ENCODE measurements around the gene ART1.

ART1 gene

DNA sequence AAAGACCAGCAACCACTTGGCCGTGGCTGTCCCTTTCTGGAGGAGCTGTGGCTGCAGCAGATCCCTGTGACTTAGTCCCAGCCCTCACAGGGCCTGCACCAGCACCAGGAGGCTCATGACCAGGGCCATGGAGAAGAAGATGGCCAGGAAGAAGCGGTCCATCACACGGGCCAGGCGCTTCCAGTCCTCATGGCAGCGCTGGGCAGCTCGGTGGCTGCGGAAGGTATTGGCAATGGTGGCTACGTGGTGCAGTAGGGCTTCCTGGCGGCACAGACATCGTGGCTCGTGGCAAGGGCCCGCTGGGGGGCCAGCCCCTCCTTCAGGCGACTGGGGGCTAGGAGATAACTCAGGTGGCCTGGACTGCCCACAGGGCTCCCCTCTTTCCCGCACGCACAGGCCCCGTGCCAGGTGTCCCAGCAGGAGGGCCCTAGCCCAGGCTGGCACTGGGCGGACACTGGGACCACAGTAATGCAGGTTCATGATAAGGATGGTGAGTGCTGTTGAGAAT lies 21.1 kb downstream of the ART1 start:
- DNase-seq (ENCODE audit: low read depth) = no peak

DNA sequence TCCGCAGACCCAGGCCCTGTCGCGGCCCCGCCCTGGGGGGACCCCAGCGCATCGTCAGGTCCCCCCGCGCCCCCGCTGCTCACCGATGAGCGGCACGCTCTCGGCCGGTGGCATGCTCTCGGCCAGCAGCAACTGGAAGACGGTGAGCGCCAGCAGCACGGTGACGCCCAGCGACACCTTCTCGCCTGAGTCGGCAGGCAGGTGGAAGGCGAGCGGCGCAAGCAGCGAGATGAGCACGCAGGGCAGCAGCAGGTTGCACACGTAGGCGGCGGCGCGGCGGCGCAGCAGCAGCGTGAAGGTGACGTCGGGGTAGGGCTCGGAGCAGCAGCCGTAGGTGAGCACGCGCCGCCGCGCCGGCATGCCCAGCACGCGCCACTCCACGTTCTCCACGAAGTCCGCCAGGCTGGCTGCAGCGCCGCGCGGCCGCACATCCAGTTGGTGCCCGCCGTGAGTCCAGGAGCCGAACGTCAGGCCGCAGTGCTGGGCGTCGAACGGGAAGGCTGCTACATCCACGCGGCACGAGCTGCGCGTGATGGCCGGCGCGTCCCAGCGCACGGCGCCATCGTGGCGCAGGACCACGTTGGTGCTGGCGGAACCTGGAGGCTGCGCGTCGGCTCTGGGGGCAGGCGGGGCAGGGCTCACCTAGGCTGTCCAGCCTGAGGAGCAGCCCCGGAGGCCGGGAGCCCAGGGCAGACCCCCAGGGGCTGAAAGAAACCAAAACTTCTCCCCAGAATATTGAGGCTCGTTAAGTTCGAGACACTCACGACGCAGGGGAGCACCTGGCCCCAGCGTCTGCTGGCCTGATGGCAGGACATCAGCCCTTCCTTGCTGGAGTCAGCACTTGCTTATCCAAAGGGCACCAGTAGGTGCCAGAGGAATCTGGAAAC lies 22.5 kb downstream of the ART1 start:
- no peak for DNase-seq (ENCODE audit: low read depth)

DNA sequence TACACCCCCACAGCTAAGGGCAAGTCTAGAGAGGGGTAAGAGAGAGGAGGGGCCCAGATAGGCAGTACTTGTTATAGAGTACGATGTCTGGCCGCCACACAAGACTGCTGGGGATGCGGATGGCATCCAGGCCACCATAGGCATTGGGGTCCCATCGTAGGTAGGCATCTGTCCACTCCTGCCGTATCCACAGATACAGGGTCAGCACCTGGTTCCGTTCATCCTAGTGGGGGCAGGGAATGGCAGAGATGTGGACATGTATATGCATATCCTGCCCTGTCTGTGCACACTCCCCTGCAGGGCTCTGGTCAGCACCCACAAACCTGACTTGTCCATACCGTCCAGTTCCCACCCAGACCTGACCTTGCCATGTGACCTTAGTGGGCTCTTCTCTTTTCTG lies 24.2 kb downstream of the ART1 start:
- no peak for DNase-seq (ENCODE audit: low read depth)

DNA sequence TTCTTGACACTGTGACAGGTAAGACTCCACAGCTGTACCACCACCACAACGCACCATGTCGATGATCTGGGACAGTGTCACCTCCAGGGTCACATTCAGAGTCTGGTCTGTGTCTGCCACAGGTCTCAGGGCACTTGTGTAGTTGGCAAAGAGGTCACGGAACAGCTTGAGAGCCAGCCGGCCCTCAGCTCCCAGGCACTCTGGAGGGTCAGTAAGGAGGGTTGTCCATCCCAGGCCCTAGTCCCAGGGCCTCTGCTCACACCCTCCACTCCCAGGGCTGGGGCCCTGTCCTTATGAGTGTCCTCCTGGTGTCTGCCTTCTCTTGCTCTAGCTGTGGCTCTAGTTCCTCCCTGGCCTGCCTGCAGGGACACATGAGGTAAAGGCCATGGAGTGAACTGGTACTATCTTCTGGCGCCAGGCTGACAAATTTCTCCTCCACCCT lies 24.8 kb downstream of the ART1 start:
- no peak for DNase-seq (ENCODE audit: low read depth)

DNA sequence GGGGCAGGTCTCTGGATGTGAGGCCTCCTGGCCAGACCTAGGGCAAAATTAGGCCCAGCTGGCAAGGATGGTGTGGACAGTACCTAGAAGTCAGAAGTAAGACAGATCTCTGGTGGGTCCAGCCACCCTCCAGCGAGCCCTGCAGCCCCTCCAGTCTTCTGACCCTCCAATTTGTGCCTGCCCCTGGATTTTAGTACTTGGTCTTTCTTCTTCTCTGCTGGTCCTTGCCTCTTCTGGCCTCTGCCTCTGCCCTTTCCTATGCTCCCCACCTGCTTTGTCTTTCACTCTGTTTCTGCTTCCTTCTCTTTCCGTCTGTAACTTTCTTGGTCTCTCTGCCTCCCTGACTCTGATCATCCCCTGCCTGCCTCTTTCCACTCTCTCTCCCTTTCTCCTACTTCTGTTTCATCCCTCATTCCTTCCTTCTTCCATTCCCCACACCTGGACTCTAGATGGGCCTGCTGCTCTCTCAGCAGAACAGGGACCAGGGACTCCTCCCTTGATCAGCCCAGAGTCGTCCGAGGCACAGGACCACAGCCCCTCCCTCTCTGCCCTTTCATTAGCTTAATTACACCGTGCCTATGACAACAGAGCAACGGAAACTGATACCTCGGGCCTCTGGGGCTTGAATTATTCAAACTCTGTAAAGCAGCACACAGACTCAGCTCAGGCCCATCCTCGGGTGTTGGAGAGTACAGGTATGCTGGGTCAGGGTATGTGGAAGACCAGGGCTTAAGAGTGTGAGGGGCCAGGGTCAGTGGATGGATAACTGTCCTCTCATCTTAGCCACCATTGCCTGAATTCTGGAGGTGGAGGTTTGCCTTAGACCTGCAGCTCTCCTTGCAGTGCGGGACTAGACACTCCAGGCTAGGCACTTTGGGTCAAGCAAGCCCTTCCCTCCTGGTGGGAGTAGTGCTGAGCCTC lies 26.7 kb downstream of the ART1 start, which contains the start of gene CHRNA10:
Gene CHRNA10 (minus strand): TSS at position 51 of the 921 bp plus-strand sequence. CDS start 72 bp downstream, outside the sequence.
- DNase-seq (ENCODE audit: low read depth) = no peak

DNA sequence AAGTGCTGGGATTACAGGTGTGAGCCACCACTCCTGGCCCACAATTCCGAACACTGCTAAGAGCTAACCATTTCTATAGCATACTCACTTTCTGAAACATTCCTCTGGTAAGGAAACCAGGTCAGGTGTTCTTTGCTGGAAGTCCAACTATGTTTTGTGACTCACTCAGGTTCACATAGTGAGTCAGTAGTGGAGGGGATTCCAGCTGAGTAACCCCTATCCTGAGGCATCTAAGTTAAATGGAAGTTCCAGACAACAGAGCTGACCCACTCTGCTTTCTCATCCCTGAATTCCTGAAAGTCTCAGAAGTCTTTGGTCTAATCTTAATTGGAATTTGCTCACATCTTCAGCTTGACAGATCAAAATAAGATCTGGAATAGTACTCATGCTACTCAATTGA lies 29.3 kb downstream of the ART1 start:
- DNase-seq (ENCODE audit: low read depth) = peak; percentile 59

DNA sequence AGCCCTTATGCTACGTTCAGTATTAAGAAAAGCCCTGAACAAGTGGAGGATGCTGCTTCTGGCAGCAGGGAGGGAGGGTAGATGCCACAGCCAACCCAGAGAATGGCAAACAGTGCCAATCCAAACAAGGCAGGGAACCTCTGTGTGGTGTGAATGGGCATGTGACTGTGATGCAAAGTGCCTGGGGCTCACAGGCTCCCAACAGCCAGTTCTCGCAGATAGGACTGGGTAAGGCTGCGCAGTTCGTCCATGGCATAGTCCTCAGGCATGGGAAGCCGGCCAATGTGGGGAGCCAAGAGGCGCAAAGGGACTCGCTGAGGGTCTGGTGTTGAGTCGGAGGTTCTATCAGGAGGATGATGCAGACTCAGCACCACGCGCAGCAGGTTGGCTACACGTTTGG lies 31.0 kb downstream of the ART1 start:
- no peak for DNase-seq (ENCODE audit: low read depth)

DNA sequence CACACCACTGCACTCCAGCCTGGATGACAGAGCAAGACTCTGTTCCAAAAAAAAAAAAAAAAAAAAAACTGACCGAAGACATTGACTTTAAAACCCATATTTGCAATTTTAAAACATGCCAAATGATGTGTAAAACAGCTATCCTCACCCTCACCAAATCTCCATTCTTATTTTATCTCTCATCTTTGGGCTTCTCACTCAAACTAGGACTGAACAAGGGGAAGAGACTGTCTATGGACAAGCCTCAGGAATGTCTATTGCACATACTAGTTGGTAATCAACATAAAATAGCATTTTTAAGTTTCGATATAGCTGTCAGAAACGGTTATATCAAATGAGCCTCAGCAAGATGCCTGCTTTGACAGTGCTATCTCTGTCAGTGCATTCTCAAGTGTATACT lies 34.1 kb downstream of the ART1 start:
- no peak for DNase-seq (ENCODE audit: low read depth)

DNA sequence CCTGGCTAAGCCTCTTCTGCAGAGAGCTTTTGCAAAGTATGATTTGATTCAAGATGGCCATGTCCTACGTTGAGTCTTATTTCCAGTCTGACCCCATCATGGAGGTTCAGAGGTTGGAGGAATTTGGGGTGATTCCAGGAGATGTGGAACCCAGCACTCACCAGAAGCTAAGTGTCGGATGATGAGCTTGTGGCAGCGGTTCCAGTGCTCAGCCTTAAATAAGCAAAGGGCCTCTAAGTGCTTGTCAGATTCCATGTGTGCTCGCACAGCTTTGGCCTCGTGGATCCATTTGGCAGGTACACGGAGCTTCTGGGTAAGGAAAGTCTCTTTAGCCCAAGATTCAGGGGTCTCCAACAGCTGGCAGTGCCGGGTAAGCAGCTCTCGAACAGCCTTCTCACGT lies 38.1 kb downstream of the ART1 start:
- no peak for DNase-seq (ENCODE audit: low read depth)

DNA sequence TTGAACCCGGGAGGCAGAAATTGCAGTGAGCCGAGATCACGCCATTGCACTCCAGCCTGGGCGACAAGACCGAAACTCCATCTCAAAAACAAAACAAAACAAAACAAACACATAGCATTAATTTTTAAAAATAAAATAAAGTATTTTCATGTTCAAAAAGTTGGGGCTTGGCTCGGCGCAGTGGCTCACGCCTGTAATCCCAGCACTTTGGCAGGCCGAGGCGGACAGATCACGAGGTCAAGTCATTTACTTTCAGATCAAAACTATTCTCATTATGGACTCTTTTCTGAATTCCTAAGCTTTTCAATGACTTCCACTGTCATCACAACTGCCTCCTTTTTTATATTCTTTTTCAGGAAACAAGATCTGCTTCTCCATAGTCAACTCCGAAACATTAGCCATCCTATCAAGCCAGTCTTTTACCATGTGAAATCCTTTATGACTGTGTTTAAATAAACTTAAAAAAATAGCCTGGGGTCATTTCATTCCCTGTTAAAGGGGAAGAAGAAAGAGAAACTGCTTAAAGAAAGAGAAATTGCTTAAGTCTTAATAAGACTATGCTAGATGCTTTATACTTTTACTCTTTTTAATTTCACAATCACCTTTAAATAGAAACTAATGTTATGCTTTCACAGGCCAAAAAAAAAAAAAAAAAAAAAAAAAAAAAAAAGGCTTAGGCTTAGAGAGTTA lies 39.3 kb downstream of the ART1 start:
- DNase-seq (ENCODE audit: low read depth) = no peak

DNA sequence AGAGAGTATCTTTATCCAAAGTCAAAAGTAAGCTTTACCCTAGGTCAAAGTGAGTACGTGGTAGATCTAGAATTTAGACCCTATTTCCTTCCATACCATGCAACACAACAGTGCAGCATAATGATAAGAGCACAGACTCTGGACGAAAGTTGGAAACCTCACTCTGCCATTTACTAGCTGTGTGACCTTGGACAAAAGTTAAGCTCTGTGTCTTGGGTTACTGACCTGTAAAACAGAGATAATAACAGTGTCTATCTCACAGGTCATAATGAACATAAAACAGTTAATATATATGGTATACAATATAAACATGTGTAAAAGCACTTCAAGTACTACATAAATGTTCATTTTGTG lies 39.9 kb downstream of the ART1 start:
- DNase-seq (ENCODE audit: low read depth) = no peak

DNA sequence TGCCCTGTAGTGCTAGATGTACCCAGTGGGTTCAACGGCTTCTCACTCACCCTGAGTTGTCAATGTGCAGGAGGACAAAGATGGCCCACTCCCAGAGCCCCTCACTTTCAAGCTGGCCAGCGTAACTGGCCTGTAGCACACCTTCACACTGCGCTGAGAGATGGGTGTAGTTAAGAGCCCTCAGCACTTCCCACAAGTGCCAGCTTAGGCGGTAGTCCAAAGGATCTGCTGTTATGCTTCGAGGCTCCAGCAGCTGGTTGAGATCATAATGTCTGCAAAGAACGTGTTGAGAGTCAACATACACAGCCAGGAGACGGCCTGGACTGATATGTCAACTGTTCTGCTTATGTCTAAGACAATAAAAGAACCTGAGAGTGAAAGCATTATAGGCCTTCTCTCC lies 41.0 kb downstream of the ART1 start:
- DNase-seq (ENCODE audit: low read depth) = no peak

DNA sequence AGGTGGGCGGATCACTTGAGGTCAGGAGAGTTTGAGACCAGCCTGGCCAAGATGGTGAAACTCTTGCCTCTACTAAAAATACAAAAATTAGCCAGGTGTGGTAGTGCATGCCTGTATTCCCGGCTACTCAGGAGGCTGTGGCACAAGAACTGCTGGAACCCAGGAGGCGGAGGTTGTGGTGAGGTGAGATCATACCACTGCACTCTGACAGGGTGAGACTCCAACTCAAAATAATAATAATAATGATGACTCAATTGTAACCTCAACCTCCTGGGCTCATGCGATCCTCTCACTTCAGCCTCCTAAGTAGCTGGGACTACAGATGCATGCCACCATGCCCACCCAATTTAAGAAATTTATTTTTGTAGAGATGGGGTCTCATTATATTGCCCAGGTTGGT lies 41.8 kb downstream of the ART1 start:
- no peak for DNase-seq (ENCODE audit: low read depth)

DNA sequence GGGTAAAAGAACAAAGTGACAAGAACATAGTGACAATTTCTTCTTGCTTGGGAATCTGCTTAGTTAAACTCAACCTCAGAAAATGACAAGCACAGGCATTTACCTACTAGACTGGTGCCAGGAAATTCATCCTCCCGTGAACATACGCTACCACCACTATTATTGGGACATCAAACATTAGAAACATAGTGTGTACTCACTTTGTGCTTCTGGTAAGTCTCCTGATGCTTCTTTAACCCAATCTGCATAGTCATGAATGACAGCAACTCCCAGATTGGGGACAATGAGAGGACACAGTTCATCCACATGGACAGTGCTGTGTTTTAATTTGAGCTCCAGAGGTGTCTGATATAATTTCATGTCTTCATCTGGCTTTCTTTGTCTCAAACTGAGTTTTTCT lies 55.5 kb downstream of the ART1 start:
- no peak for DNase-seq (ENCODE audit: low read depth)

DNA sequence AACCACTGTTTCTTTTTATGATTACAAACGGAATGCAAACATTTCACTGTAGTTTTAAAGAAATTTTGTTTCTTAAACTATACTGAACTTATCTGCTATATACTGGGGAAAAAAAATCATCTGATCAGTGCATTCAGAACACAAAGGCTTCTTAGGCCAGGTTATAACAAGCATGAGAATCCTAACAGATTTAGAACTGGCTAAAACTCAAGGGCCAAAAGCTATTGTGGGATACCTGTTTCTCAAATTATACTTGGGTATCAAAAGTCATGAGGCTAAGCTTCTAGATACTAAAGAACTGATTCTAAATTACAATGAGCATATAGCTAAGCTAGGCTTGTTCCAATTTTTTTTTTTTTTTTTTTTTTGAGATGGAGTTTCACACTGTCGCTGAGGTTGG lies 56.0 kb downstream of the ART1 start:
- DNase-seq (ENCODE audit: low read depth) = no peak

DNA sequence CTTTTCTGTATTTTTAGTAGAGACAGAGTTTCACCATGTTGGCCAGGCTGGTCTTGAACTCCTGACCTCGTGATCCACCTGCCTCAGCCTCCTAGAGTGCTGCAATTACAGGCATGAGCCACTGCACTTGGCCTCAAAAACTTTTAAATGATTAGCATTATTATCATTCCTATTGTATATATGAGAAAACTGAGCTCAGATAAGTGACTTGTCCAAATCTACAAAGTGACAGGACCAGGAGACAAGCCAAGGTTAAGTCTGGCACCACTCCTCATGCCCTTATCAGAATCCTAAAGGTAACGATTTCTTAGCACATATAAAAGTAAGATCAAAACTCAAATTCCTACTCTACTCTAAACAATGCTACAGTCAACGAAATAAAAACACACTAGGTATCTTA lies 58.5 kb downstream of the ART1 start:
- DNase-seq (ENCODE audit: low read depth) = no peak

DNA sequence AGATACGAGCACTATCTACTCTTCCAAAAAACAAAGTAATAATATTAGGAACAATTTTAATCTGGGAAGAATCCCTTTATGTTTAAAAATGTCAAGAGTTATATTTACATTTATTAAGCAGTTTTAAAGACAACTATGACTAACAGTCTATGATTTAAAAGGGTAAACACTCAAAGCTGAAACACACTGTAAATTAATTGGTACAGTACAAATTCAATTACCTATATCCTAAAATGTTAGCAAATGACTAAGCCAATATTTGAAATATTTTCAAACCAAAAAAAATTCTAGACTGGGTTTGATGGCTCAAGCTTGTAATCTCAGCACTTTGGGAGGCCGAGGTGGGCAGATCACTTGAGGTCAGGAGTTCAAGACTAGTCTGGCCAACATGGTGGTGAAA lies 62.2 kb downstream of the ART1 start:
- no peak for DNase-seq (ENCODE audit: low read depth)

DNA sequence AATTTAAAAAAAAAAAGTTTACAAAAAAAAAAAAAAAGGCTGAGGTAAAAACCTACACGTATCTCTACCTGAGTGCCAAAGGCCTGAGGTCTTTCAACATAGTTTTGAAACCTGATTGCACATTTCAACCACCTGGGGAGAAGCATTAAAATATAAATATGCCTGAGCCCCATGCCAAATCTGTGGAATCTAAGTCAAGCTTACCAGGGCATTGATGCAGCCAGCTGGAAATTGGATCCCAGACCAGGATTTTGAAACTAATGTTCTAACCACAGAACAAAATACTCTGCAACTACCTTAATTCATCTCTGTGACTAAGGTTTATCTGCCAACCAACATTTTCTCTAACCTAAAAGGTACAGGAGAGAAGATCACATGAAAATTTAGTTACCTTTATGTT lies 65.0 kb downstream of the ART1 start:
- no peak for DNase-seq (ENCODE audit: low read depth)

DNA sequence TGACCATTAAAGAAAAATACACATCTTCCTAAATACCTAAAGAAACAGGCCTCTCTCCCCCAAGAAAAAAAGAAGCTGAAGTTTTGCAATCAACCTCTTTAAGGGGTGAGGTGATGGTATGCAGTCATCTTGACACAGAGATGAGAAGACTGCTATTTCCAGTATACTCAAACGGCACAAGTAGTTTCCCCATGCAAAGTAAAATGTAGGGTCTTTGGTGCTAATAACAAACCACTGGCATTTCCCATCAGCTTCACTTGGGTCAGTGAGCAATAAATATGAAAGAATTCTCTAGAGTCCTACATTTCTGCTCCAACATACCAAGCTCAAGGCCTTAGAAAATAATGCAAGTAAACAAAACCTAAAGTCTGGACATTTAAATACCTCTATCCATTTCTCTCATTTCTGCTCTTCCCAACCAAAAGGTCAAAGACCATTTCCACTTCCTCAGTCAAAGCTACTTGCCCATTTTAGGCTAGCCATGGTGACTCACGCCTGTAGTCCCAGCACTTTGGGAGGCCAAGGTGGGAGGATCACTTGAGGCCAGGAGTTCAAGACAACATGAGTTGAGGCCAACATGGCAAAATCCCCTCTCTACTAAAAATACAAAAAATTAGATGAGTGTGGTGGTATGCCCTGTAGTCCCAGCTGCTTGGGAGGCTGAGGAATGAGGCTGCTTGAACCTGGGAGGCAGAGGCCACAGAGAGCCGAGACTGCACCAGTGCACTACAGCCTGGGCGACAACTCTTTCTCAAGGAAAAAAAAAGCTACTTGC lies 65.7 kb downstream of the ART1 start:
- no peak for DNase-seq (ENCODE audit: low read depth)

DNA sequence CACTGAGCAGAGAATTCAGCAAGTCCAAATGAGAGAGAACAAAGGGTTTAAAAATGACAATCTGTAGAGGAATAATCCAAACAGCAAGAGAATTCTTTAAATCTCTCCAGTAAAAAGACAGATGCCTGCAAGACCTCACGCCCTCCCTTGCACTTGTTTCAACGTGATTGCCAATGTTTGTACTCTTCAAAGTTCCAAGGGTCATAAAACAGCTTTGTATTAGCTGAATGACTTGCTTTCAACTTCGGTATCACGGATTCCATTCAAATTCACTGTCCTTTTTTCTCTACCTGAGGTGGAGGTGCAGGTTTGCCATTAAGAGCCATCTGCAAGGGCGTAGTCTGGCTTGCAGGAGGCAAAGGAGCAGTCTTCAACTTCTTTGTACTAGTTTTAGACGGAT lies 67.3 kb downstream of the ART1 start:
- DNase-seq (ENCODE audit: low read depth) = no peak

All from HS-5 (cell line).